Sigmoid colon (tissue), 7 donors: Measurements from ENCODE around the gene MED17. TPM values are rescaled to one million over a fixed set of nuclear protein-coding genes. Genes with fewer than 3 reads are reported as not detected.

Experiments used
- DNase-seq: peaks from one replicate; pipeline ENCODE4 v3.0.0-alpha.2; 2019
- H3K27ac ChIP-seq, 4 donors: fragments of 200-600 bp; sonication (generic); one replicate each; pipeline ENCODE4 v1.5.1; 2016 to 2019; ENCODE audit warnings: mild to moderate bottlenecking in 1 of 4
- H3K27me3 ChIP-seq, 3 donors: fragments of 200-600 bp; sonication (generic); one replicate each; pipeline ENCODE4 v1.5.1; 2019; ENCODE audit warnings: mild to moderate bottlenecking in 1 of 3
- H3K36me3 ChIP-seq, 4 donors: fragments of 200-600 bp; sonication (generic); one replicate each; pipeline ENCODE4 v1.5.1; 2016 to 2019
- H3K4me1 ChIP-seq, 4 donors: fragments of 200-600 bp; sonication (generic); one replicate each; pipeline ENCODE4 v1.5.1; 2017 to 2019
- H3K4me3 ChIP-seq, 4 donors: fragments of 200-600 bp; sonication (generic); one replicate each; pipeline ENCODE4 v1.5.1; 2017 to 2019; ENCODE audit warnings: mild to moderate bottlenecking in 2 of 4, moderate library complexity in 1 of 4
- H3K9me3 ChIP-seq, 4 donors: fragments of 200-600 bp in 3 of 4; sonication (generic) in 3 of 4; one replicate each; pipeline versions ENCODE4 v1.5.1 to v1.6.1; 2013 to 2019
- EP300 ChIP-seq, 4 donors: sonication (generic); formaldehyde crosslinking; IDR thresholded peaks; one replicate each; pipeline ENCODE4 v1.6.1; 2017; ENCODE audit warnings: antibody characterized with exemption in 4 of 4
- POLR2A ChIP-seq, 2 donors: fragments of 450-650 bp; IDR thresholded peaks; one replicate each; pipeline ENCODE4 v1.6.1; 2016; ENCODE audit warnings: antibody characterized with exemption in 2 of 2, mild to moderate bottlenecking in 2 of 2, moderate library complexity in 2 of 2
- POLR2AphosphoS5 ChIP-seq, 4 donors: sonication (generic); formaldehyde crosslinking; IDR thresholded peaks; one replicate each; pipeline ENCODE4 v1.6.1; 2017; ENCODE audit warnings: antibody characterized with exemption in 4 of 4
- WGBS, 2 donors: extraction: QIAGEN DNeasy Blood & Tissue Kit; methylation state at CpG; one replicate each; pipeline ENCODE4 v1.1.7; 2013; 5-methylcytosine and 5-hydroxymethylcytosine counted together
- intact Hi-C: fragments of 100-400 bp; cut with DNase I; formaldehyde crosslinking; loops from one replicate; pipeline ENCODE4 v1.15.1; 2023
- polyA plus RNA-seq, 3 donors: library from polyadenylated mRNA; stranded (reverse); fragments of 200-250 nt; gene quantifications; one replicate each; pipeline ENCODE4 v1.2.3, GENCODE V29; 2013
- small RNA-seq, 3 donors: library from RNA; depleted of rRNA; stranded (forward); fragments of <200 nt; gene quantifications; one replicate each; pipeline ENCODE3, GENCODE V24; 2016
- total RNA-seq, 4 donors: library from RNA; depleted of rRNA; stranded (reverse); fragments of >200 nt; gene quantifications; one replicate each; pipeline ENCODE4 v1.1.0, GENCODE V29; 2016
- TF ChIP-seq, protein P1 (sequence below), 4 experiments: fragments of 450-650 bp in 3 of 4; fragments of 200-600 bp in 1 of 4; IDR thresholded peaks; one replicate each; pipeline ENCODE4 v1.5.1; 2016 to 2019; ENCODE audit warnings: antibody characterized with exemption in 4 of 4, mild to moderate bottlenecking in 3 of 4, moderate library complexity in 2 of 4
- donor health status: healthy with polysubstance abuse.
- donor health status: Bipolar disorder and iron deficiency.
- donor health status: healthy.

Gene MED17
- total and polyA plus RNA-seq, 7 donors: 7.2 to 28.9 (median 19.9) TPM

DNA sequence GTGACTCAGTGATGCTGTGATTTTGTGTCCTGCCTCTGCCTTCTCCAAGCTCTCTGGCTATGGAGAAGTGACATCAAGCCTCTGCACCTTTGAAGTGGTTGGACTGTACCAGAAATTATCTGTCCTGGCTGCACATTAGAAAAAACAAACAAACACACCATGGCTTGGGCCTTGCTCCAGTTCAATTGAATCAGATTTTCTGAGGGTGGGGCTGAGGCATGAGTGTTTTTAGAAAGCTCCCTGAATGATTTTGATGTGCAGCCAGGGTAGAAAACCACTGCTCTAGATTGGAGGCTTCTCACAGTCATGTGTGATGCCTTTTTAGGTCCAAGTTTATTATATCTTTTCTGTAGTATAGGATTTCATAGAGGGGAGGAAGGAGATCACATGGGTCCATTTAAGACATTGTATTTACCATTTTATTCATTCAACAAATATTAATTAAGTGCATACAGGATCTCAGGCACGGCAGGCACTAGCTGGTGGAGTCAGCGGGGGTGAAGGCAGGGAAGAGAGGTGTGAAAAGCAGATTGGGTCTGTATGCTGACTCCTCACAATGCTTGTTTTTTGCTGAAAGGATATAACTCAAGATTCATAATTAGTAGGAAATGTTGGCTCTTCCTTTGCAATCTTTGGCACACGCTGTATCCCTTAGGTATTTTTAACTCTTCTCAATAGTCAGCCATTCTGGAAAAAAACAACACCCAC is 73.5 kb downstream of the MED17 start:
- TF ChIP-seq, protein P1, sequence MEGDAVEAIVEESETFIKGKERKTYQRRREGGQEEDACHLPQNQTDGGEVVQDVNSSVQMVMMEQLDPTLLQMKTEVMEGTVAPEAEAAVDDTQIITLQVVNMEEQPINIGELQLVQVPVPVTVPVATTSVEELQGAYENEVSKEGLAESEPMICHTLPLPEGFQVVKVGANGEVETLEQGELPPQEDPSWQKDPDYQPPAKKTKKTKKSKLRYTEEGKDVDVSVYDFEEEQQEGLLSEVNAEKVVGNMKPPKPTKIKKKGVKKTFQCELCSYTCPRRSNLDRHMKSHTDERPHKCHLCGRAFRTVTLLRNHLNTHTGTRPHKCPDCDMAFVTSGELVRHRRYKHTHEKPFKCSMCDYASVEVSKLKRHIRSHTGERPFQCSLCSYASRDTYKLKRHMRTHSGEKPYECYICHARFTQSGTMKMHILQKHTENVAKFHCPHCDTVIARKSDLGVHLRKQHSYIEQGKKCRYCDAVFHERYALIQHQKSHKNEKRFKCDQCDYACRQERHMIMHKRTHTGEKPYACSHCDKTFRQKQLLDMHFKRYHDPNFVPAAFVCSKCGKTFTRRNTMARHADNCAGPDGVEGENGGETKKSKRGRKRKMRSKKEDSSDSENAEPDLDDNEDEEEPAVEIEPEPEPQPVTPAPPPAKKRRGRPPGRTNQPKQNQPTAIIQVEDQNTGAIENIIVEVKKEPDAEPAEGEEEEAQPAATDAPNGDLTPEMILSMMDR (IDR thresholded peaks at IDR 0.05): no peak
- TF ChIP-seq POLR2A (IDR thresholded peaks at IDR 0.05) (no peak), POLR2AphosphoS5 (IDR thresholded peaks at IDR 0.05) (no peak), EP300 (IDR thresholded peaks at IDR 0.05) (no peak)
- H3K27me3 ChIP-seq: no peaks in the 10 kb centered on the region
- no peak overlapping the region for H3K27ac ChIP-seq
- DNase-seq: no peak
- 86 to 89% methylated on average over 3 of the region's 3 CpGs for whole genome bisulfite sequencing, 2 donors
- intact Hi-C loops: no loop called here
- no peaks in the 10 kb centered on the region for H3K36me3 ChIP-seq
- H3K4me1 ChIP-seq: no peaks in the 10 kb centered on the region
- no peak overlapping the region for H3K4me3 ChIP-seq
- H3K9me3 ChIP-seq: no peaks in the 10 kb centered on the region

DNA sequence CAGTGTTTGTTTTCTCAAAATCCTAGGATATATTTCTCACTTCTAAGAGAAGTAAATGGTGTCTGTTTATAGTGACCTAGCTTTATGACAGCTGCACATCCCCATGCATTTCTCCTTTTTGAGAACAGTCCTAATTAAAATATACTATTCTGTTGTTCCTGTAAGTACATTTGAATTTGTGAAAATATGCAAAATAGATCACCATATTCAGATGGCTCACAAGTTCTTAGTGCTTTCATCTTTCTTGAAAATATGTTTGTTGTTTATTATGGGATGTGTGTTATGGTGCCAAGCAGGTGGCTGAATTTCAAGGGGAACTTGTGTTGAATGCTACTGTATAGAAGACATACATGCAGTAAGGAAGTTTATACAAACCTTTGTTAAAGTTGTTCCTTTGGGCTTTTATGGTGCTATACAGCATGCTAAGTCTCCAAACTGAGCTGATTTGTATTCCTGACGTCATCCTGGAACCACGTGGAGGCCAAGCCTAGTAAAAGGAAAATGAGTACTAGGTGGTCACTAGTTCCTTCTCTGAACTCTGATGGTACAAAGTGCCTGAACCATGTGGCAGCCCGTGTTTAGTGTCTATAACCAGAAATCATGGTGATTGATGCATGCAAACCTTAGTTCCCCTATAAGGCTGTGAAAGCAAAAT is 74.2 kb downstream of the MED17 start:
- Histone ChIP-seq H3K4me1 (no peaks in the 10 kb centered on the region), H3K27ac (no peak overlapping the region), H3K36me3 (no peaks in the 10 kb centered on the region), H3K4me3 (no peak overlapping the region), H3K9me3 (no peaks in the 10 kb centered on the region), H3K27me3 (no peaks in the 10 kb centered on the region)
- DNase-seq: no peak
- TF ChIP-seq, protein P1 (IDR thresholded peaks at IDR 0.05): no peak
- TF ChIP-seq EP300 (IDR thresholded peaks at IDR 0.05) (no peak), POLR2A (IDR thresholded peaks at IDR 0.05) (no peak), POLR2AphosphoS5 (IDR thresholded peaks at IDR 0.05) (no peak)
- 21 to 43% methylated on average over 3 of the region's 3 CpGs for WGBS, 2 donors
- intact Hi-C loops: no loop called here

DNA sequence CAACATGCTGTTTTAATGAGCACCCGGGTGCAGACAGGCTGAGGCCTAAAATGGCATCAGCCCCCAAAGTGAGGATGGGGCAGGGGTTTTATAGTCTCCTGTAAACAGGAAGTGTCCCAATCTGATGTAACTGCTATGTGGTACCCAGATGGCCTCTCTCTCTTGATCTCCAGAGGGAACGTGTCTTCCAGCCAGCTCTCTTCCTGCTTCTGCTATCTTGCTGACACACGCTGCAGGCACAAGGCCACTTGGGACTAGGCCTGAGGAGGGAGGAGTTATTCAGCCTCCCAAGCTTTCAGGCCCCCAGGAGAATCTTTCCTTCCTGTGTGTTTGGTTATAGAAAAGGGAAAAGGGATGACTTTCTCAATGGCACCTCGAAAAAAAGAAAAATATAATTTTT is 77.7 kb downstream of the MED17 start:
- Histone ChIP-seq H3K4me1 (no peaks in the 10 kb centered on the region), H3K36me3 (no peaks in the 10 kb centered on the region), H3K27me3 (no peaks in the 10 kb centered on the region), H3K4me3 (no peak overlapping the region), H3K27ac (no peak overlapping the region), H3K9me3 (no peaks in the 10 kb centered on the region)
- WGBS, 2 donors: 59 to 80% methylated on average over 4 of the region's 4 CpGs
- TF ChIP-seq, protein P1 (IDR thresholded peaks at IDR 0.05): no peak
- TF ChIP-seq POLR2AphosphoS5 (IDR thresholded peaks at IDR 0.05): no peak
- intact Hi-C loops: no loop called here
- DNase-seq: no peak

Small RNAs within 50 kb of the gene (small RNA-seq; reads per million reads assigned to genes)
- 0 reads per million in 3 donors for gene RF00019
- gene SNORA40: 0 reads per million in 3 donors

Other genes with a start within 250 kb of the MED17 start
- 1 to 10 TPM; 2.4 to 9.6 (median 6.1) TPM for gene SMCO4, start 240.9 kb upstream of the MED17 start, total RNA-seq
- gene SMCO4, start 240.9 kb upstream of the MED17 start, polyA plus RNA-seq: 100 to 1,000 TPM in 1 of 3 donors, 10 to 100 TPM in 2; 47.0 to 112 (median 94.8) TPM
- 10 to 100 TPM; 18.2 to 31.0 (median 20.6) TPM for gene CEP295, start 122.6 kb upstream of the MED17 start, total RNA-seq
- gene CEP295, start 122.6 kb upstream of the MED17 start, polyA plus RNA-seq: 1 to 10 TPM; 1.8 to 6.3 (median 2.4) TPM
- gene TAF1D, start 42.8 kb upstream of the MED17 start, total RNA-seq: 100 to 1,000 TPM in 1 of 4 donors, 10 to 100 TPM in 3; 89.2 to 111 (median 94.4) TPM
- 10 to 100 TPM; 22.4 to 87.3 (median 68.5) TPM for gene TAF1D, start 42.8 kb upstream of the MED17 start, polyA plus RNA-seq
- gene C11orf54, start 42.6 kb upstream of the MED17 start, total RNA-seq: 10 to 100 TPM; 34.9 to 56.0 (median 45.2) TPM
- gene C11orf54, start 42.6 kb upstream of the MED17 start, polyA plus RNA-seq: 10 to 100 TPM; 23.7 to 82.8 (median 43.8) TPM
- 1 to 10 TPM in 1 of 4 donors, under 1 TPM in 2, not detected in 1; 0.71 to 1.1 (median 0.83) TPM for gene VSTM5, start 66.3 kb downstream of the MED17 start, total RNA-seq
- 1 to 10 TPM in 1 of 3 donors, under 1 TPM in 2; 0.23 to 3.6 (median 0.86) TPM for gene VSTM5, start 66.3 kb downstream of the MED17 start, polyA plus RNA-seq
- not detected for gene HEPHL1, start 237.1 kb downstream of the MED17 start, total RNA-seq
- gene HEPHL1, start 237.1 kb downstream of the MED17 start, polyA plus RNA-seq: not detected